HFF-Myc (cell line): ENCODE measurements around the gene GRM7.

Source experiments
- DNase-seq: peaks from one replicate; pipeline ENCODE4 v3.0.0-alpha.2; 2011; ENCODE audit warnings: low read depth; ENCODE audit errors: extremely low read depth
- H3K4me3 ChIP-seq: replicated peaks from 2 replicates; pipeline ENCODE4 v1.5.1; 2011; ENCODE audit warnings: low read depth, mild to moderate bottlenecking, control low read depth, low read length
- TF ChIP-seq, protein P1 (sequence below): IDR thresholded peaks from 2 replicates; pipeline ENCODE4 v1.5.1; 2012; ENCODE audit warnings: mild to moderate bottlenecking, low read depth, low read length, control low read depth; ENCODE audit errors: missing control alignments

The GRM7 gene

GRCh38 chr3:7754653-7755441, 893.9 kb downstream of the GRM7 start:
- TF ChIP-seq, protein P1, sequence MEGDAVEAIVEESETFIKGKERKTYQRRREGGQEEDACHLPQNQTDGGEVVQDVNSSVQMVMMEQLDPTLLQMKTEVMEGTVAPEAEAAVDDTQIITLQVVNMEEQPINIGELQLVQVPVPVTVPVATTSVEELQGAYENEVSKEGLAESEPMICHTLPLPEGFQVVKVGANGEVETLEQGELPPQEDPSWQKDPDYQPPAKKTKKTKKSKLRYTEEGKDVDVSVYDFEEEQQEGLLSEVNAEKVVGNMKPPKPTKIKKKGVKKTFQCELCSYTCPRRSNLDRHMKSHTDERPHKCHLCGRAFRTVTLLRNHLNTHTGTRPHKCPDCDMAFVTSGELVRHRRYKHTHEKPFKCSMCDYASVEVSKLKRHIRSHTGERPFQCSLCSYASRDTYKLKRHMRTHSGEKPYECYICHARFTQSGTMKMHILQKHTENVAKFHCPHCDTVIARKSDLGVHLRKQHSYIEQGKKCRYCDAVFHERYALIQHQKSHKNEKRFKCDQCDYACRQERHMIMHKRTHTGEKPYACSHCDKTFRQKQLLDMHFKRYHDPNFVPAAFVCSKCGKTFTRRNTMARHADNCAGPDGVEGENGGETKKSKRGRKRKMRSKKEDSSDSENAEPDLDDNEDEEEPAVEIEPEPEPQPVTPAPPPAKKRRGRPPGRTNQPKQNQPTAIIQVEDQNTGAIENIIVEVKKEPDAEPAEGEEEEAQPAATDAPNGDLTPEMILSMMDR = no peak
- DNase-seq = no peak
- H3K4me3 ChIP-seq = no peak overlapping the region

DNA sequence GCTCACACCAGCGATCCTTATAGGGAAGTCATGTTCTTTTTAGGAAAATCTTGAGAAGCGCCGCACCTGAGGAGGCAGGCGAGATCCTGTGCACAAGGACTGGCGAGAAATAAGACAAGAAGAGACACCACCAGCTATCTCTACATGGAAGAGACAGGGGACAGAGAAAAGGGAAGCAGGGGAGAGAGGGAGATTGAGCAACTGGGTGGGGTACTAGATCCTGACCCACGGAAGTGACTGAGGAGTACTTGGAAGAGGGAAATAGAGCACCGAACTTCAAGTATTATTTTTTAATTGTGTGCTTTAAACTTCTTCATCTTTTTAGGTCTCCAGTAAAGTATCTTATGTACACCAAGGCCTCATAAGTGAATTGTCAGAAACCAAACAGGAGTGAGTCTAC, 898.7 kb downstream of the GRM7 start:
- no peak for DNase-seq
- TF ChIP-seq, protein P1 = no peak
- H3K4me3 ChIP-seq = no peak overlapping the region

DNA sequence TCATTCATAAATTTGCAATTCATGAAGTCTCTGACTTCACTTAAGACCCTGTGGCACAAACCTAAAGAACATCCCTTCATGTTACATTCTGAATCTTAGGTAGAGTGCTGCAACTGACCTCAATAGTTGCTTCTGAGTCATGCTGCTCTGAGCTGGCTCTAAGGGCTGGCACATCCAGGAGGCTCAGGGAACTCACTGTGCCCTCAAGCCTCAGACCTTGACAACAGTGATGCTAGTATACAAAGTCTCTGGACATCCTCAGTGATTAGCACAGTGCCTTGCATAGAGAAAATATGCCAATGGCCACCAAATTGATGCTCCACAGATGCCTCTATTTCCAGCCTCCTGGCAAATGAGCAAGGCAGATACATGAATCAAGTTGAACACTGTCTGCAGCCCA, 899.8 kb downstream of the GRM7 start:
- TF ChIP-seq, protein P1 = no peak
- no peak for DNase-seq
- H3K4me3 ChIP-seq = no peak overlapping the region

GRCh38 chr3:7764115-7764514, 903.2 kb downstream of the GRM7 start:
- TF ChIP-seq, protein P1 = no peak
- no peak for DNase-seq
- no peak overlapping the region for H3K4me3 ChIP-seq

DNA sequence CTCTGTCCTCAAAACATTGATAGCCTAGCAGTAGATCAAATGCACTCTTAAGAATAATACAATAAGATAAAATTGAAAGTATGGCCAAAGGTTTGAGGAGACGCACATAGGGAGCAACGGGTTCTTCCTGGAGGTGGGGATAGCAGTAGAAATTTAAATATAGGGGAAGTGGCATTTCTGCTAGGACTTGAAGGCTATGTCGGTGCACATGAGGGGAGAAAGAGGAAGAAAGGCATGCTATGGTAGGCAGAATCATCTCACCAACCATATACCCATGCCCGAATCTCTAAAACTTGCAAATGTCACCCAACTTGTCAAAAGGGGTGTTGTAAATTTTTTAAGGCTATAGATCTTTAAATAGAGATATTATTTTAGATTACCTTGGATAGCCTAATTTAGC, 905.6 kb downstream of the GRM7 start:
- no peak for DNase-seq
- no peak overlapping the region for H3K4me3 ChIP-seq
- TF ChIP-seq, protein P1 = no peak

DNA sequence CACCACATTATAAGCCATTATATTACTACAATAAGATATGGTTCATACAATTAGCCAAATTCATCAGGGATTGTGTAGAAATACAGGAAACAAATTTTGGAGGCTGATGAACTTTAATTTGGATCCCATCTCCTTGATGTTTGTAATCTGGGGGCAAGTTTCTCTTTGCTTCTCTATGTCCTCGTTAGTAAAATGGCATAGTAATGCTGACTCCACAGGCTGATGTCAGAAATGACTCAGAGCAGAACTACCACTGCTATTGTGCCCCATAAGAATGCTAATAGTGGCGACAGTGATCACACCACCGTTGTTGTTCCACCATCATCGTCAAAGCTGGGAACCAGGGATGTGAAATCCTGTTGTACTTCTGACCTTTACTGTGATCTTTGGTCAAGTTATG, 918.4 kb downstream of the GRM7 start:
- DNase-seq = no peak
- H3K4me3 ChIP-seq = no peak overlapping the region
- TF ChIP-seq, protein P1 = no peak

- no peak overlapping the region for H3K4me3 ChIP-seq
- TF ChIP-seq, protein P1 = no peak
- DNase-seq = no peak
Measured at GRCh38 chr3:7781395-7781794, 920.5 kb downstream of the GRM7 start.
